Neural crest cell (in vitro differentiated cells): ENCODE measurements around the gene JADE2. TPM values are rescaled to one million over a fixed set of nuclear protein-coding genes. Genes with fewer than 3 reads are reported as not detected.

Experiments used
- DNase-seq: peaks from one replicate; pipeline ENCODE4 v3.0.0; 2021; ENCODE audit warnings: low read depth, mixed read lengths, low spot score
- H3K27ac Mint-ChIP-seq: one replicate; pipeline ENCODE4 v1.8.0; 2021; ENCODE audit warnings: mild to moderate bottlenecking, mixed read lengths; ENCODE audit not compliant: unreplicated experiment
- H3K27me3 Mint-ChIP-seq: 2 replicates; pipeline ENCODE4 v1.8.0; 2021; ENCODE audit warnings: low read depth, mild to moderate bottlenecking, mixed read lengths
- H3K36me3 Mint-ChIP-seq: 2 replicates; pipeline ENCODE4 v1.8.0; 2021; ENCODE audit warnings: low read depth, mild to moderate bottlenecking, mixed read lengths
- H3K4me1 Mint-ChIP-seq: 2 replicates; pipeline ENCODE4 v1.8.0; 2021; ENCODE audit warnings: mixed read lengths
- H3K4me3 Mint-ChIP-seq: one replicate; pipeline ENCODE4 v1.8.0; 2021; ENCODE audit warnings: mild to moderate bottlenecking, mixed read lengths
- H3K9me3 Mint-ChIP-seq: 2 replicates; pipeline ENCODE4 v1.8.0; 2021; ENCODE audit warnings: mixed read lengths
- CTCF ChIP-seq: fragments of 200-600 bp; sonication (generic); conservative IDR thresholded peaks from 2 replicates; pipeline ENCODE4 v1.5.0; 2021; ENCODE audit warnings: antibody characterized with exemption, mild to moderate bottlenecking
- long read RNA-seq: library from polyadenylated mRNA; unstranded; transcript quantifications from one replicate; pipeline ENCODE4 v2.0.0, GENCODE V29; 2020
- total RNA-seq: library from RNA; stranded (reverse); gene quantifications from 2 replicates; pipeline ENCODE4 v1.2.1, GENCODE V29; 2021

JADE2 gene
- 2.1 and 2.4 TPM in 2 replicates for total RNA-seq
- long read RNA-seq = 0 reads

DNA sequence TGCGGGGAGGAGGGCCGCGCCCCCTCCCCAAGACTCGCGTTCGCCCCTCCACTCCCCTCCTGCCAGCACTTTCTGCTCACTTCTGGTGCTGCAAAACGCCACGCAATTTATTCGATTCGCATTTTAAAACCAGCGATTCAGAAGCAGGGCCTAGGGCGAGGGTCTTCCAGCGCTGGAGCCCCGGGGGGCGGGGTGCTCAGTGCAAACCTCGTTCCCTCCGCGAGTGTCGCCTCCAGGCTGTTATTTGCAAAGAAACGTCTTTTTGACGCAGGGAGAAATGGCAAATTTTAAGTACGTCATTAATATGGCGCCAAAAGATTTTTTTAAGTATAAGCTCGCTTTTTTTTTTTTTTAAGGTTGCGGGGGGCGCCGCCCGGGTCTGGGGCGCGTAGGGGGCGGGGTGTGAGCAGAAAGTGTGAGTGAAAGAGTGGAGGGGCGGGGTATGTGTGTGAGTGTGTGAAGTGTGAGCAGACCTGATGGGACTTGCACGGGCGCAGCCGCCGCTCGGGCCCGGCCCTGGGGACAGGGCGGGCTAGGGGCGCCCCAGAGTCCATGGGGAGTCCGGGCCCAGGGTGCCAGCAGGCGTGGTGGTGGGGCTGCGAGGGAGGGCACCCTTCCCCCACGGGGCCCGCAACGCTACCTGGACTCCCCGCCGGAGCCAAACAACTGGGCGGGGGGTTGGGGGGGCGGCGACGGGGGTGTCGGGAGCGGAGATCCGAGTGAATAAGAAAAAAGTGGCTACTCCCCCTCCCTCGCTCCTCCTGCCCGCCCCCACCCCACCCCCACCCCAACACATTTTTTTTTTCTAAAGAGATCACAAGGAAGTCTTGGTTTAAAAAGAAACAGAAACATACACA lies at the start of gene JADE2:
JADE2 (plus strand) TSS at position 845 of the 857 bp plus-strand sequence. CDS start 10,188 bp downstream, outside the sequence.
- Mint-ChIP-seq H3K4me3 (peak within 1 kb of the TSS; percentile 96), H3K27me3 (peaks cover 58% of the 10 kb centered on the region), H3K36me3 (no peaks in the 10 kb centered on the region), H3K4me1 (peaks cover 26% of the 10 kb centered on the region), H3K9me3 (no peaks in the 10 kb centered on the region), H3K27ac (peak within 1 kb of the TSS; percentile 9)
- peak; percentile 28 for DNase-seq
- TF ChIP-seq CTCF = no peak

DNA sequence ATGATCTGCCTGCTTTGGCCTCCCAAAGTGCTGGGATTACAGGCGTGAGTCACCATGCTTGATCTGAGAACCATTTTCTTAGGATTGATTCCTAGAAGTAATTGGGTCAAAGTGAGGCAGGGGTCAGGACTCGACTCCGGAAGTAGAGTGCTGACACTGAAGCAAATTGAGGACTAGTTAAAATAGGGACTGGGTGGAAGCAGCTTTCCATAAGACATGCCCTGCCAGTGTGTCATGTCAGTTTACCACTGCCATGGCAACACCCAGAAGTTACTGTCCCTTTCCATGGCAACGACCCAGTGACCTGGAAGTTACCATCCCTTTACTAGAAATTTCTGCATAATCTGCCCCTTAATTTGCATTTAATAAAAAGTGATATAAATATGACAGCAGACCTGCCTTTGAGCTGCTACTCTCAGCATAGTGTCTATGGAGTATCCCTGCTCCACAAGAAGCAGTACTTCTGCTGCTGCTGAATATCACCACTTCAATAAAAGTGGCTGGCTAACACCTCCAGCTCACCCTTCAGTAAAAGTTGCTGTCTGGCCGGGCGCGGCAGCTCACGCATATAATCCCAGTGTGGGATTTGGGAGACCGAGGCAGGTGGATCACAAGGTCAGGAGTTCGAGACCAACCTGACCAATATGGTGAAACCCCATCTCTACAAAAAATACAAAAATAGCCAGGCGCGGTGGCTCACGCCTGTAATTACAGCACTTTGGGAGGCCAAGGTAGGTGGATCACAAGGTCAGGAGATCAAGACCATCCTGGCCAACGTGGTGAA lies 47.8 kb upstream of the JADE2 start:
- TF ChIP-seq CTCF = no peak
- Mint-ChIP-seq H3K4me3 (no peak overlapping the region), H3K36me3 (no peaks in the 10 kb centered on the region), H3K4me1 (peaks cover 6% of the 10 kb centered on the region), H3K27me3 (no peaks in the 10 kb centered on the region), H3K9me3 (peaks cover 5% of the 10 kb centered on the region), H3K27ac (no peak overlapping the region)
- no peak for DNase-seq

DNA sequence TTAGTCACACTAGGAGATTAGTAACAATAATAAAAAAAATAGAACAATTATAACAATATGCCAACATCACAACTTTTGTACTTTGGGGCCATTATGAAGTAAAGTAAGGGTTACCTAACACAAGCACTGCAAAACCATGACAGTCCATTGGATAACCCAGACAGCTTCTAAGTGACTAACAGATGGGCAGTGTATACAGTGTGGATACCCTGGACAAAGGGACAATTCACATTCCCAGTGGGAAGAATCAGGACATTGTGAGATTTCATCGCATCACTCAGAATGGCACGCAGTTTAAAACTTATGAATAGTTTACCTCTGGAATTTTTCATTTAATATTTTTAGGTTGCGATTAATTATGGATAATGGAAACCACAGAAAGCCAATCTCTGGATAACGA lies 45.6 kb upstream of the JADE2 start:
- Mint-ChIP-seq H3K4me1 (peaks cover 6% of the 10 kb centered on the region), H3K4me3 (no peak overlapping the region), H3K9me3 (no peaks in the 10 kb centered on the region), H3K27ac (no peak overlapping the region), H3K36me3 (no peaks in the 10 kb centered on the region), H3K27me3 (no peaks in the 10 kb centered on the region)
- no peak for DNase-seq
- TF ChIP-seq CTCF = no peak

GRCh38 chr5:134489227-134489944 lies 36.1 kb upstream of the JADE2 start:
- Mint-ChIP-seq H3K4me1 (no peaks in the 10 kb centered on the region), H3K9me3 (no peaks in the 10 kb centered on the region), H3K36me3 (no peaks in the 10 kb centered on the region), H3K27ac (no peak overlapping the region), H3K27me3 (no peaks in the 10 kb centered on the region), H3K4me3 (no peak overlapping the region)
- TF ChIP-seq CTCF = no peak
- DNase-seq = no peak

GRCh38 chr5:134490255-134490924 lies 35.1 kb upstream of the JADE2 start:
- Mint-ChIP-seq H3K4me1 (no peaks in the 10 kb centered on the region), H3K9me3 (no peaks in the 10 kb centered on the region), H3K27ac (no peak overlapping the region), H3K36me3 (no peaks in the 10 kb centered on the region), H3K27me3 (no peaks in the 10 kb centered on the region), H3K4me3 (no peak overlapping the region)
- no peak for TF ChIP-seq CTCF
- no peak for DNase-seq
